H1 (cell line): ENCODE measurements around the gene ASB8.

ENCODE experiments used
- CTCF ChIP-seq, 3 experiments: IDR thresholded peaks; 1 replicate in 2 of 3; 2 replicates in 1 of 3; pipeline versions ENCODE4 v1.5.1 to v1.6.1; 2011; ENCODE audit warnings: low read length in 3 of 3, mild to moderate bottlenecking in 3 of 3, inconsistent platforms in 2 of 3, low read depth in 1 of 3, moderate library complexity in 1 of 3; ENCODE audit not compliant: insufficient read depth in 1 of 3; ENCODE audit errors: control extremely low read depth in 1 of 3
- POLR2A ChIP-seq, 2 experiments: IDR thresholded peaks; 1 replicate in 1 of 2; 2 replicates in 1 of 2; pipeline ENCODE4 v1.6.1; 2011; ENCODE audit warnings: low read depth in 2 of 2, low read length in 2 of 2, mild to moderate bottlenecking in 2 of 2; ENCODE audit errors: control extremely low read depth in 1 of 2
- POLR2AphosphoS5 ChIP-seq: IDR thresholded peaks from 2 replicates; pipeline ENCODE4 v1.6.1; 2011; ENCODE audit warnings: low read depth, low read length
- USF2 ChIP-seq: IDR thresholded peaks from 2 replicates; pipeline ENCODE4 v1.6.1; 2011; ENCODE audit warnings: low read length, improper control_type of control experiment
- ZNF274 ChIP-seq: IDR thresholded peaks from 2 replicates; pipeline ENCODE4 v1.7.0; 2012; ENCODE audit warnings: low read length, borderline replicate concordance; ENCODE audit errors: extremely low read depth
- TF ChIP-seq, protein P1 (sequence below): IDR thresholded peaks from 2 replicates; pipeline ENCODE4 v1.6.1; 2012; ENCODE audit warnings: inconsistent platforms

- TF ChIP-seq POLR2AphosphoS5, result no peak
- no peak for TF ChIP-seq POLR2A (IDR thresholded peaks at IDR 0.05; ENCODE audit: control extremely low read depth in 1 of 2, low read depth in 2 of 2, low read length in 2 of 2)
- no peak for TF ChIP-seq CTCF (IDR thresholded peaks at IDR 0.05; ENCODE audit: control extremely low read depth in 1 of 3, insufficient read depth in 1 of 3, low read depth in 1 of 3, low read length in 3 of 3)
- TF ChIP-seq ZNF274, result no peak
- TF ChIP-seq, protein P1, sequence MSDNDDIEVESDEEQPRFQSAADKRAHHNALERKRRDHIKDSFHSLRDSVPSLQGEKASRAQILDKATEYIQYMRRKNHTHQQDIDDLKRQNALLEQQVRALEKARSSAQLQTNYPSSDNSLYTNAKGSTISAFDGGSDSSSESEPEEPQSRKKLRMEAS, result no peak
- no peak for TF ChIP-seq USF2
These were observed 36.3 kb upstream of the ASB8 start for GRCh38 chr12:48193623-48194022.
